Activated T-helper 1 cell treated with Interleukin-2 at 50 U/mL for 16 hours (primary cell): ENCODE data around the gene FBLN5.
"Not testable (repeated sequence)": the region's sequence is repeated elsewhere in the genome, so short reads cannot be mapped to it uniquely, and the experiment has no call there.

ENCODE experiments used
- DNase-seq: peaks from one replicate; pipeline ENCODE4 v3.0.0-alpha.2; 2020; ENCODE audit warnings: low read depth

Gene FBLN5

GRCh38 chr14:91906374-91906773 lies 41.1 kb downstream of the FBLN5 start:
- DNase-seq, result no peak

GRCh38 chr14:91904956-91905645 lies 42.4 kb downstream of the FBLN5 start:
- DNase-seq, result no peak

GRCh38 chr14:91904483-91904882 lies 43.0 kb downstream of the FBLN5 start:
- DNase-seq, result no peak

GRCh38 chr14:91903070-91903469 lies 44.4 kb downstream of the FBLN5 start:
- DNase-seq, result no peak

GRCh38 chr14:91902336-91902735 lies 45.2 kb downstream of the FBLN5 start:
- no peak for DNase-seq

GRCh38 chr14:91901449-91902226 lies 45.9 kb downstream of the FBLN5 start:
- DNase-seq, result no peak

GRCh38 chr14:91899806-91900205 lies 47.7 kb downstream of the FBLN5 start:
- no peak for DNase-seq

- no peak for DNase-seq
These were observed 48.3 kb downstream of the FBLN5 start for GRCh38 chr14:91899213-91899612.

- DNase-seq, result no peak
These were observed 49.1 kb downstream of the FBLN5 start for GRCh38 chr14:91898372-91898771.

- not testable (repeated sequence) for DNase-seq
These were observed 49.8 kb downstream of the FBLN5 start for GRCh38 chr14:91897716-91898115.

GRCh38 chr14:91897106-91897701 lies 50.3 kb downstream of the FBLN5 start:
- DNase-seq, result no peak

- no peak for DNase-seq
These were observed 51.1 kb downstream of the FBLN5 start for GRCh38 chr14:91896419-91896818.

- no peak for DNase-seq
These were observed 53.8 kb downstream of the FBLN5 start for GRCh38 chr14:91893669-91894068.

- no peak for DNase-seq
These were observed 54.5 kb downstream of the FBLN5 start for GRCh38 chr14:91893007-91893406.

GRCh38 chr14:91891721-91892220 lies 55.7 kb downstream of the FBLN5 start:
- DNase-seq, result no peak

GRCh38 chr14:91891101-91891500 lies 56.4 kb downstream of the FBLN5 start:
- DNase-seq, result no peak

- DNase-seq, result no peak
These were observed 57.2 kb downstream of the FBLN5 start for GRCh38 chr14:91890291-91890749.

GRCh38 chr14:91889477-91890211 lies 57.9 kb downstream of the FBLN5 start:
- no peak for DNase-seq

- no peak for DNase-seq
These were observed 58.6 kb downstream of the FBLN5 start for GRCh38 chr14:91888641-91889476.

GRCh38 chr14:91886961-91887360 lies 60.5 kb downstream of the FBLN5 start:
- no peak for DNase-seq

GRCh38 chr14:91885839-91886238 lies 61.7 kb downstream of the FBLN5 start:
- DNase-seq, result no peak
